ENCODE measurements around the gene ZNF418. TPM values are rescaled to one million over a fixed set of nuclear protein-coding genes. Genes with fewer than 3 reads are reported as not detected.
A peak's percentile ranks its signal among the peaks of the same experiment; 100 is the strongest.

The ZNF418 gene
- total and polyA plus RNA-seq, 2 of the 13 experiments (the other 11 are each of a cell fraction or from before 2014, with no cell fraction given) = 0.07 to 0.27 TPM

DNA sequence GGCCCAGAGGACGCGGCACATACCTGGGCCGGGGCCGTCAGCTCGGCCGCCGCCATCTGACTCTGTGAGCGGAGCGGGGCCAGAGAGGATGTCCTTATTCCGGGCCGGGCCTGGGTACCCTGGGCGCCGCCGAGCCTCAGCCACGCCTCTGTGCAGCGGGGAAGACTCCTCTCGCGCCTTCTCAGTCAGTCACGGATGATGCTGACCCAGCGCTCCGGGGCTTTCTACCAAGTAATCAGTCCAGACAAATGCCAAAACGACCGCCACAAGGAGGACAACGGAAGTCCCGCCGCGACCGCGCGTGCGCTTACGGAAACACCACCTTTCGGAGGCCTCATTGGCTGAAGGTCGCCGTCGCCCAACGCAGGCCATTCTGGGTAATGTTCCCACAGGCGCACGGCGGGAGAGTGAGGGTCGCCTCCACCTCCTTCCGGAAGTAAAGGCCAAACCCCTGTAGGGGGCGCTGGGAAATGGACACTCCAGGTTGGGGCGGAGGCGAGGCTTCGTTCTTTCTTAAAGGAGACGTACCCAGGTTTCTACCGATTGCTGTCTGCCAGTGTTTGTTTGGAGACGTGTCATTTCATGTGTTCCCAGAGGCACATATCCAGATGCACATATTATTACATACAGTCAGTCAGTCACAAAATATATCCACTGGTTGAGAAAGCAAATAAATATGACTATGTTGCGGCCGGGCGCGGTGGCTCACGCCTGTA, 12.4 kb upstream of the ZNF418 start, which contains the start of gene ZNF256 (continued):
- TF ChIP-seq, protein P1, sequence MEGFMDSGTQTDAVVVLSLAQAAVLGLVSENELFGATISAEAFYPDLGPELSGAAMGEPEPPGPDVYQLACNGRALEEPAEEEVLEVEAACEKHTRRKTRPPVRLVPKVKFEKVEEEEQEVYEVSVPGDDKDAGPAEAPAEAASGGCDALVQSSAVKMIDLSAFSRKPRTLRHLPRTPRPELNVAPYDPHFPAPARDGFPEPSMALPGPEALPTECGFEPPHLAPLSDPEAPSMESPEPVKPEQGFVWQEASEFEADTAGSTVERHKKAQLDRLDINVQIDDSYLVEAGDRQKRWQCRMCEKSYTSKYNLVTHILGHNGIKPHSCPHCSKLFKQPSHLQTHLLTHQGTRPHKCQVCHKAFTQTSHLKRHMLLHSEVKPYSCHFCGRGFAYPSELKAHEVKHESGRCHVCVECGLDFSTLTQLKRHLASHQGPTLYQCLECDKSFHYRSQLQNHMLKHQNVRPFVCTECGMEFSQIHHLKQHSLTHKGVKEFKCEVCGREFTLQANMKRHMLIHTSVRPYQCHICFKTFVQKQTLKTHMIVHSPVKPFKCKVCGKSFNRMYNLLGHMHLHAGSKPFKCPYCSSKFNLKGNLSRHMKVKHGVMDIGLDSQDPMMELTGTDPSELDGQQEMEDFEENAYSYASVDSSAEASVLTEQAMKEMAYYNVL (CRISPR knock-in tag; IDR thresholded peaks at IDR 0.05; ENCODE audit: borderline replicate concordance) = no peak
- no peak for TF ChIP-seq SATB2 (CRISPR knock-in tag; IDR thresholded peaks at IDR 0.05)
- 0 out of 2 replicates have a peak, but pooled peaks have one; percentile 28 for TF ChIP-seq ZNF101 (CRISPR knock-in tag; IDR thresholded peaks at IDR 0.05; ENCODE audit: borderline replicate concordance, low read depth)
- peak; percentile 89 for TF ChIP-seq GABPA (IDR thresholded peaks at IDR 0.05; ENCODE audit: low read depth, low read length)
- peak; percentile 96 for TF ChIP-seq GABPA (CRISPR knock-in tag; IDR thresholded peaks at IDR 0.05; ENCODE audit: low read depth)
- no peak; the same call in 1 of the 2 replicates for TF ChIP-seq ZBTB20 (CRISPR knock-in tag; IDR thresholded peaks at IDR 0.05; ENCODE audit: borderline replicate concordance, low read depth)
- no peak for TF ChIP-seq ARNT (IDR thresholded peaks at IDR 0.05)
- no peak for TF ChIP-seq ZNF776 (CRISPR knock-in tag; IDR thresholded peaks at IDR 0.05)
- TF ChIP-seq HDAC2 (CRISPR knock-in tag; IDR thresholded peaks at IDR 0.05) = peak; percentile 58; the same call in 1 of the 2 replicates
- TF ChIP-seq ZBTB33 (CRISPR knock-in tag; IDR thresholded peaks at IDR 0.05) = peak; percentile 71
- TF ChIP-seq, protein P2, sequence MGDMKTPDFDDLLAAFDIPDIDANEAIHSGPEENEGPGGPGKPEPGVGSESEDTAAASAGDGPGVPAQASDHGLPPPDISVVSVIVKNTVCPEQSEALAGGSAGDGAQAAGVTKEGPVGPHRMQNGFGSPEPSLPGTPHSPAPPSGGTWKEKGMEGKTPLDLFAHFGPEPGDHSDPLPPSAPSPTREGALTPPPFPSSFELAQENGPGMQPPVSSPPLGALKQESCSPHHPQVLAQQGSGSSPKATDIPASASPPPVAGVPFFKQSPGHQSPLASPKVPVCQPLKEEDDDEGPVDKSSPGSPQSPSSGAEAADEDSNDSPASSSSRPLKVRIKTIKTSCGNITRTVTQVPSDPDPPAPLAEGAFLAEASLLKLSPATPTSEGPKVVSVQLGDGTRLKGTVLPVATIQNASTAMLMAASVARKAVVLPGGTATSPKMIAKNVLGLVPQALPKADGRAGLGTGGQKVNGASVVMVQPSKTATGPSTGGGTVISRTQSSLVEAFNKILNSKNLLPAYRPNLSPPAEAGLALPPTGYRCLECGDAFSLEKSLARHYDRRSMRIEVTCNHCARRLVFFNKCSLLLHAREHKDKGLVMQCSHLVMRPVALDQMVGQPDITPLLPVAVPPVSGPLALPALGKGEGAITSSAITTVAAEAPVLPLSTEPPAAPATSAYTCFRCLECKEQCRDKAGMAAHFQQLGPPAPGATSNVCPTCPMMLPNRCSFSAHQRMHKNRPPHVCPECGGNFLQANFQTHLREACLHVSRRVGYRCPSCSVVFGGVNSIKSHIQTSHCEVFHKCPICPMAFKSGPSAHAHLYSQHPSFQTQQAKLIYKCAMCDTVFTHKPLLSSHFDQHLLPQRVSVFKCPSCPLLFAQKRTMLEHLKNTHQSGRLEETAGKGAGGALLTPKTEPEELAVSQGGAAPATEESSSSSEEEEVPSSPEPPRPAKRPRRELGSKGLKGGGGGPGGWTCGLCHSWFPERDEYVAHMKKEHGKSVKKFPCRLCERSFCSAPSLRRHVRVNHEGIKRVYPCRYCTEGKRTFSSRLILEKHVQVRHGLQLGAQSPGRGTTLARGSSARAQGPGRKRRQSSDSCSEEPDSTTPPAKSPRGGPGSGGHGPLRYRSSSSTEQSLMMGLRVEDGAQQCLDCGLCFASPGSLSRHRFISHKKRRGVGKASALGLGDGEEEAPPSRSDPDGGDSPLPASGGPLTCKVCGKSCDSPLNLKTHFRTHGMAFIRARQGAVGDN (CRISPR knock-in tag; IDR thresholded peaks at IDR 0.05) = peak; percentile 83
- TF ChIP-seq KLF6 (CRISPR knock-in tag; IDR thresholded peaks at IDR 0.05) = peak; percentile 59; the same call in 1 of the 2 replicates
- no peak for TF ChIP-seq PBX3 (CRISPR knock-in tag; IDR thresholded peaks at IDR 0.05; ENCODE audit: borderline replicate concordance)
- TF ChIP-seq, protein P3, sequence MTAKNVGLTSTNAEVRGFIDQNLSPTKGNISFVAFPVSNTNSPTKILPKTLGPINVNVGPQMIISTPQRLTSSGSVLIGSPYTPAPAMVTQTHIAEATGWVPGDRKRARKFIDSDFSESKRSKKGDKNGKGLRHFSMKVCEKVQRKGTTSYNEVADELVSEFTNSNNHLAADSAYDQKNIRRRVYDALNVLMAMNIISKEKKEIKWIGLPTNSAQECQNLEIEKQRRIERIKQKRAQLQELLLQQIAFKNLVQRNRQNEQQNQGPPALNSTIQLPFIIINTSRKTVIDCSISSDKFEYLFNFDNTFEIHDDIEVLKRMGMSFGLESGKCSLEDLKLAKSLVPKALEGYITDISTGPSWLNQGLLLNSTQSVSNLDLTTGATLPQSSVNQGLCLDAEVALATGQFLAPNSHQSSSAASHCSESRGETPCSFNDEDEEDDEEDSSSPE (CRISPR knock-in tag; IDR thresholded peaks at IDR 0.05) = peak; percentile 96
- TF ChIP-seq ERF (CRISPR knock-in tag; IDR thresholded peaks at IDR 0.05) = peak; percentile 88
- no peak for TF ChIP-seq ZNF878 (CRISPR knock-in tag; IDR thresholded peaks at IDR 0.05)
- peak; percentile 19; the same call in 1 of the 2 replicates for TF ChIP-seq ARHGAP35 (CRISPR knock-in tag; IDR thresholded peaks at IDR 0.05; ENCODE audit: borderline replicate concordance)
- no peak for TF ChIP-seq MTF1 (CRISPR knock-in tag; IDR thresholded peaks at IDR 0.05)

Measured in HepG2 (cell line).